NT2/D1 (cell line): ENCODE data around the gene SERPINB4.

Source experiments
- SUZ12 ChIP-seq: IDR thresholded peaks from 2 replicates; pipeline ENCODE4 v1.6.1; 2011; ENCODE audit not compliant: insufficient read length, insufficient read depth; ENCODE audit errors: extremely low read depth
- ZNF274 ChIP-seq: IDR thresholded peaks from 2 replicates; pipeline ENCODE4 v1.6.1; 2011; ENCODE audit warnings: mild to moderate bottlenecking, low read depth, low read length

DNA sequence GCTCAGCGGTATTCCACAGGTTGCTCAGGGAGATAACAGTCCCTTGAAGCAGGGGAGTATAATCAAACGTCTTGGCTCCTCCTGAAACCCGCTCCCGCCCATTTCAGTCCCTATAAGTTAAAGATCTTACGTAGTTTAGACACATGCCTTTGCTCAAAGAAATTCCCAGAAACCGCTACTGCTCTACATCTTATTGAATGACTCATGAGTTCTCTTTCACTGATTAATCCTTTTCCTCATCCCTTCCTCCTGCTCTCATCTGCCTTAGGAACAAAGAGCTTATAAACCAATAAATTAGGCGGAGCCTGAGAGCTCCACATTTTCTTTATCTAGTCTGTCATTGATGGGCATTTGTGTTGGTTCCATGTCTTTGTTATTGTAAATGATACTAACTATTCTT lies 4.2 kb upstream of the SERPINB4 start:
- TF ChIP-seq ZNF274 (no peak), SUZ12 (no peak)
